ENCODE results near the gene TBRG1.

TBRG1 gene

GRCh38 chr11:124658986-124659385, 36.3 kb downstream of the TBRG1 start:
- no peak for DNase-seq (ENCODE audit: low read depth in 2 of 2)

DNA sequence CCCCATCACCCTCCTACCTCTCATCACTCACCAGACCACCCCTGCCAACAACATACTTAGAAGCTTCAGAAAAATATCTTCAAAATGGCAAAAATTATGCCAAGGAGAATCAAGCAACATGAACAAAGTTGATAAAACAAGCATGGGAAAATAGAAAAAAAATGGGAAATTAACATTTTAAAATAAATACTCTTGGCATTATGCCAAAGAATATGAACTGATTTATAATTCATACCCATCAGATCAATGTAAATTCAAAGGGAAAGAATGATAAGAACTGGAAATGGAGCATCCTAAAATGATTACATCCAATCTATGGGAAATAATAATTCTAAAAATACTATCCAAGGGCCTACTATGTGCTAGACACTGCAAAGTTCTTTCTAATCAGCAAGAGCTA, 38.9 kb downstream of the TBRG1 start:
- DNase-seq (ENCODE audit: low read depth in 2 of 2): no peak

DNA sequence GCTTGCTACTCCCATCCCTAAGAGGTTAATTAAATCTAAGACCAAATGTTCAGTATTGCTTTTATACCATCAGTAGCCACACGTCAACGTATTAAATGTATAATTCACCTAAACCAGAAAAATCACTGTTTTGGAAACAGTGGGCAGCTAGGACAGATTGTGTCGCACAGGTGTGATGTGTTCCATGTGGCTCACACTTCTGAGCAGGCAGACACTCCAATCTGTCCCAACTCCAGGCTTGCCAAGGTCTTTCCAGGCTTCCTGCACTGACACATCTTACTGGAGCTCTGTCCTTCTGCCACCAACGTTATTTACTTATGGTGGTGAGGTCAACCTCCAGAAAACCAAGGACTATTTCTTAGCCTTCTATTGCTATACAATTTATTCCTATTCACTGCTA, 39.4 kb downstream of the TBRG1 start:
- no peak for DNase-seq (ENCODE audit: low read depth in 2 of 2)

DNA sequence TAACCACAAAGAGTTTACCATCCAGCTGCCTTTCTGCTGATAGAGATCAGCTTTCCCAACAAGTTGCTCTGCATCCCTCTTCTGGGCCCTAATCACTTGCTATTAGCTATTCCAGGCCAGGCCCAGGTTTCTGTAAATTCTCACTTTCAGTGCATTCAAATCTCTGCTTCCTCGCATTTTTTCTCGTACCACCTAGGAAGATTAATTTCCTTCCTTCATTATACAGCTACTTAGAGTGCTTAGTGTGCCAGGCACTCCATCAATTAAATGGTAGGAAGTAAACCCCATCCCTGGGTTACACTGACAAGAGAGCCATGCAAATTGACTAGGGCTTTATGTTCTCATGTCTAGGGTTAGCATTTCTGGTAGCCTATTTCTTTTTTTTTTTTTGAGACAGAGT, 41.2 kb downstream of the TBRG1 start:
- DNase-seq (ENCODE audit: low read depth in 2 of 2): no peak

- no peak for DNase-seq (ENCODE audit: low read depth in 2 of 2)
These were observed 44.9 kb downstream of the TBRG1 start for GRCh38 chr11:124667601-124668000.

DNA sequence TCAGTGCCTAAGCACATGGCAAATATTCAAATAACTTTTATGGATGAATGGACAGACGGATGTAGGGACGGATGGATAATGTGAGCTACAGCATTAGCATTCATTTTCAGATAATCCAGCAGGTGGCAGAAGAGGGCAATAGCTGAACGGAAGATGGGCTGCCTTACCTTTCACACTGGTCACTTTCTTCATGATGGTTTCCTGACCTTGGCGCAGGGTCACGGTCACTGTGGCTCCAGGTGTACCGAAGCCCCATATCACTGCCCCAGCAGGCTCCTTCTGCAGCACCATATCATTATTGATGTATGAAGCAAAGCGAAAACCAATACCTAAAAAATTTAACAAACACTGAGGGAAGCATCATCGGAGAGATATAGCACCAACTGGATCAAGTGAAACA, 46.5 kb downstream of the TBRG1 start:
- DNase-seq (ENCODE audit: low read depth in 2 of 2): peak in 1 of 2 donors; percentile 28

DNA sequence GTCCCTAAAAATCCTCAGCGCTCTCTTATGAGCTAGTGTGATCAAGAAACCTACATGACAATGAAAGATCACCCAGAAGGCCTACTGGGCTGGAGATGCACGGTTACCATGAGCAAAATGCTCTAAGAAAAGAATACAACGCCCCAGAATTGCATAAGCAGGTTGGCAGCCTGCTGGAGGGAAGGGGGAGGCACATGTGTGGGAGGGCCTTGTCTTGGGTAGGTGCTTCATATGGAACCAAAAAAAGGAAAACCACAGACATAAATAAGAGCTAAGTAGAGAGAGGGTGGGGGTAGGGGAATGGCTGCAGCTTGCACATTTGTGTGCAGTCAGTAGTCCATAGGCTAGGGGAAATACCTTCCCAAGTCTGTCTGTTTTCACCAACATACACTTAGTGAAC, 48.1 kb downstream of the TBRG1 start:
- no peak for DNase-seq (ENCODE audit: low read depth in 2 of 2)

DNA sequence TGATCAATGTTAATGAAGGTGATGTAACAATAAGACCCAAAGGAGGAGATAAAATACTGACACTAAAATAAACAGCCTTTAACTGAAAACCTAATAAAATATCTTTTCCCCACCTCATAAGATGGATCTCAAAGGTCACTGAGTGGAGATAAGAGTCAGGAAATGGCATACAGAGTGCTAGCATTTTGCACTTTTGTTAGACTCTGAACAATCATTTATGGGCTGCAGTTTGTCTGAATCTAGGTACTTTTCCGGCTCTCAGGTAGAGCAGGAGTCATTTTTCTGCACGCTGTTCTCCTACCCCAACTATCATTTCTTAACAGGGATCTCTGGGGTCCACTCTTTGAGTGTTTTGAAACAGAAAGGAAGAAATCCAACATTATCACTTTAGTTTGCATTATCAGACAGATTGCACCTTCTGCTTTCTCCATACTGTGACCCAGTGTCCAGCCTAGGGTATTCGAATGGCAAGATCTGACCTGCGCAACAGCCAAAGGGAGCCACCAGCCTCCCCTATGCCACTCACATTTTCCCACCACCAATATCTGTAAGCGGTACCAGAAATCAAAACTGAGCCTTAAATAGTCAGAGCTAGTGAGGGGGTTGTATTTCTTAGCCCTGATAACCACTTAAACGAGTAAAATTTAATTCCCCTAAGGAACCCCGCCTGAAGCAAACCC, 50.0 kb downstream of the TBRG1 start:
- DNase-seq (ENCODE audit: low read depth in 2 of 2): no peak

GRCh38 chr11:124673333-124674167, 50.9 kb downstream of the TBRG1 start, which contains the start of the genes SIAE and SPA17:
TSS of gene SIAE (minus strand) at chr11:124673739. CDS start at chr11:124673708, 31 bp downstream.
TSS of gene SPA17 (plus strand) at chr11:124673904. CDS start at chr11:124675265, 1,361 bp downstream.
- DNase-seq (ENCODE audit: low read depth in 2 of 2): peak; percentile 74 to 88

GRCh38 chr11:124674168-124674517, 51.5 kb downstream of the TBRG1 start:
- no peak for DNase-seq (ENCODE audit: low read depth in 2 of 2)

- DNase-seq (ENCODE audit: low read depth in 2 of 2): no peak
These were observed 51.9 kb downstream of the TBRG1 start for GRCh38 chr11:124674571-124674970.

- no peak for DNase-seq (ENCODE audit: low read depth in 2 of 2)
These were observed 53.7 kb downstream of the TBRG1 start for GRCh38 chr11:124676386-124676785.

DNA sequence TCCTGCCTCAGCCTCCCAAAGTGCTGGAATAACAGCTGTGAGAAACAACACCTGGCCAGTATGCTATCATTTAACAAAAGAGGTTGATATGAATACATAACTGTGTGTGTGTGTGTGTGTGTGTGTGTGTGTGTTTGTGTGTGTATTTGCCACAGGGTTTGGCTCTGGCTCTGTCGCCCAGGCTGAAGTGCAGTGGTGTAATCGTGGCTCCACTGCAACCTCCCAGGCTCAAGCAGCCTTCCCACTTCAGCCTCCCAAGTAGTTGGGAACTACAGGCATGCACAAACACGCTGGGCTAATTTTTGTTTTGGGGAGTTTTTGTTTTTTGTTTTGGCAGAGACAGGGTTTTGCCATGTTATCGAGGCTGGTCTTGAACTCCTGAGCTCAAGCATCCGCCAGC, 55.8 kb downstream of the TBRG1 start:
- no peak for DNase-seq (ENCODE audit: low read depth in 2 of 2)

DNA sequence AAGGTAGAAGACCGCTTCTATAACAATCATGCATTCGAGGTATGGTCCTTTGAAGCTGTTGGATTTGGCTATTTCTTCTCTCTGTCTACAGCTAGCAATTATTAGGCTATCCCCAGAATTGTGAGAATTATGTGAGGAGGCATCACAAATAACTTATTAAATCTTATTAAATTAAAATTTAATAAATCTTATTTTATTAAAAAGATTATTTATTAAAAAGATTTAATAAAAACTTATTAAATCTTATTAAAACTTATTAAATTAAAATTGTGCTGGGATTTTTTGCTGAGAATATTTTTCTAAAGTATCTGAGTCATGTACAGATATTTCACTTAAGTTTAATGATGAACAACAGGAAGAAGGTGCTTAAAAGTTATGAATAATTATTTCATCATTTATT, 58.8 kb downstream of the TBRG1 start:
- no peak for DNase-seq (ENCODE audit: low read depth in 2 of 2)

GRCh38 chr11:124682443-124682842, 59.8 kb downstream of the TBRG1 start:
- no peak for DNase-seq (ENCODE audit: low read depth in 2 of 2)

Data from activated CD4-positive, alpha-beta T cell treated with anti-CD3 and anti-CD28 coated beads for 24 hours (primary cell).